Stimulated activated CD8-positive, alpha-beta memory T cell treated with anti-CD3 and anti-CD28 coated beads, Interleukin-4, amount 100 ng/mL, for 1 hour (primary cell): Measurements from ENCODE around the gene PXYLP1.

ENCODE experiments used
- DNase-seq, 2 donors: peaks; one replicate each; pipeline ENCODE4 v3.0.0-alpha.2; 2020; ENCODE audit warnings: low read depth in 2 of 2, low spot score in 1 of 2

Gene PXYLP1

DNA sequence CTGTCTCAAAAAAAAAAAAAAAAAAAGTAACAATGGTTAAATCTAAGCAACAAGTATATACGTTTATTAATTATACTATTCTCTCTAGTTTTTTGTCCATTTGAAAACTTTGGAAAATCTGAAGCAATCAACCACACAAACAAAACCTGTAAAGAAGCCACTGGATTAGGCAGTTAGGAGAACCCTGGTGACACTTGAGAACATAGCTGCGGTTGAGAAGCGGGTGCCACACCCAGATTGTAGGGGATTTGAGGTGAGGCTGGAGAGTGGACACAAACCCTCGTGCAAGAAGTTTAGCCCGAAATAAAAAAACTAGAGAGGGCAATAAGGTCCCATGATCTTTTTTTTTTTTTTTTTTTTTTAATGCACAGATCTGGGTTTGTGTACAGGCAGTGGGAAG is 110.8 kb downstream of the PXYLP1 start:
- DNase-seq, result no peak

DNA sequence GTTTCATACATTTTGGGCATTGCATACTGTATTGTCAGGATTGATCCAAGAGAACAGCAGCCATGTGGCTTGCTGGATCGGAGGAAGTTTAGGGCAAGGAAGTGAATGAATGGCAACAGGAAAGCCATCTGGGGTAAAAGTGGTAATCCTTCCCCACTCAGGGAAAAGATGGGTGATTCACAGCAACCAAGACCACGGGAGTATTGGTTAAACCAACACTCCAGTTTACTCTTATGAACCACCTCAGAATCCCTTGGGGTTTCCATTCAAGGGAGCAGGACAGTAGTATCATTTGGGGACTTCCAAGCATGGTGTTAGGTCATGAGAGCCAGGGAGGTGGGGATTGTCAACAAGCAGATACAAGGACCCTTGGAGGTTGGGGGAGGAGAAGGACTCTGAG is 111.5 kb downstream of the PXYLP1 start:
- no peak for DNase-seq

DNA sequence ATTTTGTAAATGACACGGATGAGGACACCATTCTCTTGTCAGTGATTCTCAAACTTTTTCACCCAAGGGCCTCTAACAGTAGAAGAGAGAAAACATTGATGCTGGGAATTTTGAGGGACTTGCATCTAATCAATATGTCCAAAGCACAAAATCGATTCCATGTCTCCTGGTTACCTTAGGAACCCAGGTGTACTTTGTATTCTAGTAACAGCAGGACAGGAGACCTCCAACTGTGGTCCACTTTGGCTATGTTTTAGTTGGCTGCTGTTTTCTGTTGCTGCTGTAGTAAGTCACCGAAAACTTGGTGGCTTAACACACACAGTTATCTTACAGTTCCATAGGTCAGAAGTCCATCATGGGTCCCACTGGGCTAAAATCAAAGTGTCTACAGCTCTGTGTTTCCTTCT is 112.2 kb downstream of the PXYLP1 start:
- DNase-seq, result no peak
